Erythroblast (primary cell): ENCODE measurements around the gene ACTL6B.

Experiments used
- DNase-seq, 2 experiments: peaks; one replicate each; lab custom pipeline; 2025; lab: John Stamatoyannopoulos, UW
- GATA1 ChIP-seq: IDR thresholded peaks from 2 replicates; pipeline ENCODE4 v1.6.1; 2011; ENCODE audit warnings: low read depth, mild to moderate bottlenecking, control low read depth, low read length, moderate library complexity
- POLR2A ChIP-seq: IDR thresholded peaks from 2 replicates; pipeline ENCODE4 v1.6.1; 2011; ENCODE audit warnings: mild to moderate bottlenecking, low read length

The ACTL6B gene

GRCh38 chr7:100595188-100595587, 61.1 kb downstream of the ACTL6B start:
- DNase-seq = no peak
- no peak for TF ChIP-seq GATA1
- TF ChIP-seq POLR2A = no peak
